GM23248 (cell line): ENCODE data around the gene THSD4. TPM values are rescaled to one million over a fixed set of nuclear protein-coding genes. Genes with fewer than 3 reads are reported as not detected.

Experiments
- DNase-seq: peaks from one replicate; pipeline ENCODE4 v3.0.0-alpha.2; 2015
- H2AFZ ChIP-seq: fragments of 200-600 bp; sonication (generic); 2 replicates; pipeline ENCODE4 v1.6.1; 2016; ENCODE audit warnings: antibody characterized with exemption
- H3F3A ChIP-seq: fragments of 200-600 bp; sonication (generic); 2 replicates; pipeline ENCODE4 v1.6.1; 2016; ENCODE audit warnings: mild to moderate bottlenecking, antibody characterized with exemption, mixed run types; ENCODE audit not compliant: insufficient read depth
- H3K27ac ChIP-seq: fragments of 200-600 bp; sonication (generic); 2 replicates; pipeline ENCODE4 v1.5.1; 2016; ENCODE audit warnings: mild to moderate bottlenecking
- H3K27me3 ChIP-seq: fragments of 200-600 bp; sonication (generic); replicated peaks from 2 replicates; pipeline ENCODE4 v1.6.1; 2016; ENCODE audit warnings: mild to moderate bottlenecking; ENCODE audit not compliant: insufficient read depth
- H3K36me3 ChIP-seq: fragments of 200-600 bp; sonication (generic); 2 replicates; pipeline ENCODE4 v1.6.1; 2016; ENCODE audit warnings: low read depth, mild to moderate bottlenecking
- H3K4me1 ChIP-seq: fragments of 200-600 bp; sonication (generic); 2 replicates; pipeline ENCODE4 v1.6.1; 2016; ENCODE audit warnings: mild to moderate bottlenecking; ENCODE audit not compliant: insufficient read depth
- H3K4me2 ChIP-seq: fragments of 200-600 bp; sonication (generic); one replicate; pipeline ENCODE4 v1.6.1; 2016; ENCODE audit warnings: mild to moderate bottlenecking; ENCODE audit not compliant: unreplicated experiment
- H3K4me3 ChIP-seq: fragments of 200-600 bp; sonication (generic); 2 replicates; pipeline ENCODE4 v1.5.1; 2016; ENCODE audit warnings: mild to moderate bottlenecking
- H3K79me2 ChIP-seq: fragments of 200-600 bp; sonication (generic); 2 replicates; pipeline ENCODE4 v1.6.1; 2016; ENCODE audit warnings: mild to moderate bottlenecking; ENCODE audit not compliant: insufficient read depth
- H3K9ac ChIP-seq: fragments of 200-600 bp; sonication (generic); 2 replicates; pipeline ENCODE4 v1.6.1; 2016; ENCODE audit warnings: mild to moderate bottlenecking
- H3K9me2 ChIP-seq: fragments of 200-600 bp; sonication (generic); 2 replicates; pipeline ENCODE4 v1.6.1; 2016; ENCODE audit warnings: mixed run types, mild to moderate bottlenecking, moderate library complexity; ENCODE audit not compliant: insufficient read depth
- H3K9me3 ChIP-seq: fragments of 200-600 bp; sonication (generic); one replicate; pipeline ENCODE4 v1.6.1; 2017; ENCODE audit warnings: low read depth
- H4K20me1 ChIP-seq: fragments of 200-600 bp; sonication (generic); 2 replicates; pipeline ENCODE4 v1.6.0; 2016; ENCODE audit not compliant: insufficient read depth
- EZH2 ChIP-seq: fragments of 200-600 bp; sonication (generic); IDR thresholded peaks from 2 replicates; pipeline ENCODE4 v1.6.1; 2018; ENCODE audit warnings: antibody characterized with exemption, mild to moderate bottlenecking; ENCODE audit not compliant: insufficient read depth, poor library complexity, severe bottlenecking
- EZH2phosphoT487 ChIP-seq: fragments of 200-600 bp; sonication (generic); IDR thresholded peaks from 2 replicates; pipeline ENCODE4 v1.6.1; 2018; ENCODE audit warnings: antibody characterized with exemption, moderate library complexity, mild to moderate bottlenecking, low read depth; ENCODE audit not compliant: insufficient read depth
- WGBS, 2 experiments: methylation state at CpG; one replicate each; pipeline ENCODE4 v1.1.6; 2015 to 2017; ENCODE audit warnings: low lambda C conversion rate in 2 of 2, low coverage in 1 of 2; ENCODE audit errors: missing lambda C conversion rate in 2 of 2; 5-methylcytosine and 5-hydroxymethylcytosine counted together
- in situ Hi-C: fragments of 300-500 bp; cut with MboI; formaldehyde crosslinking; loops from 2 replicates; pipeline ENCODE4 v1.15.0; 2020
- polyA plus RNA-seq: library from polyadenylated mRNA; unstranded; fragments of >200 nt; fragmentation: Nextera tagmentation; extraction: Ambion mirVana; gene quantifications from 2 replicates; pipeline ENCODE4 v1.2.1, GENCODE V29; 2016
- total RNA-seq: library from RNA; depleted of rRNA; stranded (reverse); fragments of >200 nt; shearing (Covaris generic); gene quantifications from 2 replicates; pipeline ENCODE4 v1.2.3, GENCODE V29; 2014

Gene THSD4
- total and polyA plus RNA-seq, 2 experiments from 2014 or later, result 14.2 to 58.9 TPM

DNA sequence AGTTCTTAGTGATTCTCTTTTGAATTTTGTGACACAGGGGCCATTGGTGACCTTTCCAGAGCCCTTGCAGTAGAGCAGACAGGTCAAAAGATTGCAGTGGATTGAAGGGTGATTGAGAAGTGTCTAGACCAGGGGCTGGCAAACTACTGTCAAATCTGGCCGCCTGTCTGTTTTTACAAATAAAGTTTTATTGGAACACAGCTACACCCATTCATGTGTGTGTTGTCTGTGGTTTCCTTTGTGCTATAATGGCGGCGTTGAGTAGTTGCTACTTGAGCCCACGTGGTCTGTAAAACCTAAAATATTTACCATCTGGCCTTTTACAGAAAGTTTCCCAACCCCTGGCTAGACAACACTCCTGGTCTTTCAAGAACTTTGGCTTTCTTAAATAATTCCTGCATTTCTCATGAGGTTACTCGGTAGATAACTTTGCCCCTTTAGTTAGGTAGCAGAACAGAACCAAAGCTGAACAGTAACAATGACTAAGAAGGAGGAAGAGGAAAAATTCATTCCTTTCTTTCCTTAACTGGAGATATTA lies 430.0 kb downstream of the THSD4 start:
- H3K9me2 ChIP-seq, result no peaks in the 10 kb centered on the region
- no peak overlapping the region for H3K4me3 ChIP-seq
- H3K27ac ChIP-seq, result no peak overlapping the region
- no peak overlapping the region for H3K4me2 ChIP-seq
- no peaks in the 10 kb centered on the region for H3K27me3 ChIP-seq
- WGBS, 2 experiments, result 41 to 55% methylated on average over 4 to 5 of the region's 5 CpGs
- TF ChIP-seq EZH2phosphoT487, result no peak
- no peak for TF ChIP-seq EZH2
- H3F3A ChIP-seq, result peaks cover 4% of the 10 kb centered on the region; the same call in 1 of the 2 replicates
- no peak overlapping the region for H3K9ac ChIP-seq
- DNase-seq, result no peak
- no peaks in the 10 kb centered on the region for H3K79me2 ChIP-seq
- H3K36me3 ChIP-seq, result no peaks in the 10 kb centered on the region
- H2AFZ ChIP-seq, result no peak overlapping the region
- in situ Hi-C loops, result no loop called here
- H3K4me1 ChIP-seq, result no peaks in the 10 kb centered on the region
- H3K9me3 ChIP-seq, result no peaks in the 10 kb centered on the region
- H4K20me1 ChIP-seq, result no peaks in the 10 kb centered on the region

DNA sequence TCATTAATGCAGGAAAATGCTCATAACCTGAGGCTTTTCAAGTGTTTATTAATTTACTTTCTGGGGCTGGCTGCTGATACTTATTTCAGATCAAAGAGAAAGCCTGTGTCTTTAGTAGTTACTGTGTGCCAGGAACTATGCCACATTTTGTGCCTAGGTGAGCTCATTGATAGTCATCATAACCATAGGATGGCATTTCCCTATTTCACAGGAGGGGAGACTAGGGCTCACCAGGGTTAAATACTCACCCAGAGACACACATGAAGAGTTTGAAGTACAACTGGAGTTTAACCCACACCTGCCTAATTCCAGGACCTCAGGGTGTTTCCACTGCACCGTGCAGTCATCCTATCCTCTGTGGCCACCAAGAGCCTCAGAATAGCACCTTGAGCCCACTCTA lies 430.7 kb downstream of the THSD4 start:
- in situ Hi-C loops, result no loop called here
- no peaks in the 10 kb centered on the region for H3K9me3 ChIP-seq
- H3K4me3 ChIP-seq, result no peak overlapping the region
- H3K9me2 ChIP-seq, result no peaks in the 10 kb centered on the region
- H3K79me2 ChIP-seq, result no peaks in the 10 kb centered on the region
- no peak overlapping the region for H2AFZ ChIP-seq
- H3K36me3 ChIP-seq, result no peaks in the 10 kb centered on the region
- 91 to 96% methylated on average over 1 of the region's 1 CpG for WGBS, 2 experiments
- H3K27me3 ChIP-seq, result no peaks in the 10 kb centered on the region
- no peak overlapping the region for H3K4me2 ChIP-seq
- no peak for DNase-seq
- no peak overlapping the region for H3K27ac ChIP-seq
- H3K9ac ChIP-seq, result no peak overlapping the region
- H3K4me1 ChIP-seq, result no peaks in the 10 kb centered on the region
- H4K20me1 ChIP-seq, result no peaks in the 10 kb centered on the region
- TF ChIP-seq EZH2 (no peak), EZH2phosphoT487 (no peak)
- peaks cover 4% of the 10 kb centered on the region; the same call in 1 of the 2 replicates for H3F3A ChIP-seq

GRCh38 chr15:71547011-71547410 lies 431.7 kb downstream of the THSD4 start:
- Histone ChIP-seq H3K9me2 (no peaks in the 10 kb centered on the region), H3F3A (peaks cover 4% of the 10 kb centered on the region; the same call in 1 of the 2 replicates), H3K27me3 (no peaks in the 10 kb centered on the region), H3K9me3 (no peaks in the 10 kb centered on the region), H4K20me1 (no peaks in the 10 kb centered on the region), H3K4me3 (no peak overlapping the region), H2AFZ (no peak overlapping the region), H3K4me2 (no peak overlapping the region), H3K9ac (no peak overlapping the region), H3K4me1 (no peaks in the 10 kb centered on the region), H3K27ac (no peak overlapping the region), H3K36me3 (no peaks in the 10 kb centered on the region), H3K79me2 (no peaks in the 10 kb centered on the region)
- 34 to 38% methylated on average over 12 of the region's 12 CpGs for WGBS, 2 experiments
- TF ChIP-seq EZH2 (no peak), EZH2phosphoT487 (no peak)
- no peak for DNase-seq
- in situ Hi-C loops, result no loop called here

- Histone ChIP-seq H3K36me3 (no peaks in the 10 kb centered on the region), H3K27ac (no peak overlapping the region), H3K9me3 (no peaks in the 10 kb centered on the region), H3K4me3 (no peak overlapping the region), H4K20me1 (no peaks in the 10 kb centered on the region), H3K27me3 (no peaks in the 10 kb centered on the region), H3K4me2 (no peak overlapping the region), H3K9ac (no peak overlapping the region), H3F3A (peaks cover 4% of the 10 kb centered on the region; the same call in 1 of the 2 replicates), H2AFZ (no peak overlapping the region), H3K79me2 (no peaks in the 10 kb centered on the region), H3K4me1 (no peaks in the 10 kb centered on the region), H3K9me2 (no peaks in the 10 kb centered on the region)
- in situ Hi-C loops, result no loop called here
- DNase-seq, result no peak
- TF ChIP-seq EZH2, result no peak
- TF ChIP-seq EZH2phosphoT487, result no peak
- 51 to 67% methylated on average over 4 of the region's 4 CpGs for WGBS, 2 experiments
These were observed 433.1 kb downstream of the THSD4 start for GRCh38 chr15:71548401-71548807.
